ENCODE results near the gene LYG1. TPM values are rescaled to one million over a fixed set of nuclear protein-coding genes. Genes with fewer than 3 reads are reported as not detected.

LYG1 gene
- total and polyA plus RNA-seq, 4 donors, result 0.80 to 2.7 (median 1.0) TPM

DNA sequence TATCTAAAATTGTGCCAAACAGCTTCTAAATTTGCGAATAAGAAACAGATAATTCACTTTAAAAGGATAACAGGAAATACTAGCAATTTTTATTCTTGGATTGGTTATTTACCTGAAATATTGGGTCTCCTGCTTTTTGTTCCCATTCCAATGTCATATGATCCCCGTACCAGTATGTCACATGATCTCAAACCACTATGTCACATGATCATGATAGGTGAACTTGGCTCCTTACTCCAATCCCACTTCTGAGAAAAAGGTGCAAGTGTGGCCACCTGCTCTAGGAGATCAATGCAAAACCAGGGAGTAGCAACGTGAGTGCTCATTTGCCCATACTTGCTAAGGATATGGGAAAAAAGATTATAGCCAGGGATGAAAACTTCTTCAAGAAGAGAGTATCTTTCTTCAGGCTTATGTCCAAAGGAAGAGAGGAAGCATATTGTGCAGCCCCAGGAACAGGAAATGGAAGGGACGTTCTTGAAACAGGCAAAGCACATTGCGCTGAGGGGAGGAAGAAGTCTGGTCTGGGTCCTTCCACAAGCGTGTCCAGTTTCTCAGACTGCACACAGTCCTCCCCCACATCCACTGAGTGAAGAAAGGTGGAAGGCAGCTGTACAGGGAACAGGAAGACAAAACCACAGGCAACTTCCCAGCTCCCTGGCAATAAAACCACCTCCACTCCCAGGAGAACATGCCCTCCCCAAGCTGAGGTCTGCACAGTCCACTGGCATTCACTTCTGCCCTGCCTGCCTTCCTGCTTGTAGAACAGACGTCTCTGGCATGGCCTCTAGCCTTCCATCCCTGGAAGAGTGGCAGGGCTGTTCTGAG is 45.3 kb downstream of the LYG1 start, which contains the start of gene LYG2:
Gene LYG2, minus strand, starts transcription at position 176 of the 828 bp plus-strand sequence. CDS start 1,406 bp downstream, outside the sequence.
- WGBS, 2 donors, result 42 to 79% methylated on average over 7 of the region's 7 CpGs
- Histone ChIP-seq H3K4me1 (ENCODE audit: control insufficient read depth in 5 of 5, insufficient read depth in 5 of 5, low read length in 5 of 5) (no peaks in the 10 kb centered on the region), H3K9ac (ENCODE audit: insufficient read depth in 1 of 2, low read length in 2 of 2) (no peak within 1 kb of the TSS), H3K36me3 (ENCODE audit: control insufficient read depth in 4 of 4, insufficient read depth in 4 of 4, low read length in 4 of 4) (no peaks in the 10 kb centered on the region), H3K9me3 (ENCODE audit: control insufficient read depth in 4 of 4, insufficient read depth in 3 of 4, low read length in 3 of 4) (no peaks in the 10 kb centered on the region), H3K27ac (ENCODE audit: low read depth in 1 of 2, low read length in 1 of 2) (no peak within 1 kb of the TSS), H3K4me3 (no peak within 1 kb of the TSS), H3K27me3 (ENCODE audit: control insufficient read depth in 3 of 3, insufficient read depth in 3 of 3, low read length in 2 of 3) (no peaks in the 10 kb centered on the region)
- DNase-seq (no peak), ATAC-seq (ENCODE audit: insufficient read depth, low FRiP score) (no peak)
- TF ChIP-seq, protein P1, sequence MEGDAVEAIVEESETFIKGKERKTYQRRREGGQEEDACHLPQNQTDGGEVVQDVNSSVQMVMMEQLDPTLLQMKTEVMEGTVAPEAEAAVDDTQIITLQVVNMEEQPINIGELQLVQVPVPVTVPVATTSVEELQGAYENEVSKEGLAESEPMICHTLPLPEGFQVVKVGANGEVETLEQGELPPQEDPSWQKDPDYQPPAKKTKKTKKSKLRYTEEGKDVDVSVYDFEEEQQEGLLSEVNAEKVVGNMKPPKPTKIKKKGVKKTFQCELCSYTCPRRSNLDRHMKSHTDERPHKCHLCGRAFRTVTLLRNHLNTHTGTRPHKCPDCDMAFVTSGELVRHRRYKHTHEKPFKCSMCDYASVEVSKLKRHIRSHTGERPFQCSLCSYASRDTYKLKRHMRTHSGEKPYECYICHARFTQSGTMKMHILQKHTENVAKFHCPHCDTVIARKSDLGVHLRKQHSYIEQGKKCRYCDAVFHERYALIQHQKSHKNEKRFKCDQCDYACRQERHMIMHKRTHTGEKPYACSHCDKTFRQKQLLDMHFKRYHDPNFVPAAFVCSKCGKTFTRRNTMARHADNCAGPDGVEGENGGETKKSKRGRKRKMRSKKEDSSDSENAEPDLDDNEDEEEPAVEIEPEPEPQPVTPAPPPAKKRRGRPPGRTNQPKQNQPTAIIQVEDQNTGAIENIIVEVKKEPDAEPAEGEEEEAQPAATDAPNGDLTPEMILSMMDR (IDR thresholded peaks at IDR 0.05; ENCODE audit: control extremely low read depth, extremely low read depth), result no peak

DNA sequence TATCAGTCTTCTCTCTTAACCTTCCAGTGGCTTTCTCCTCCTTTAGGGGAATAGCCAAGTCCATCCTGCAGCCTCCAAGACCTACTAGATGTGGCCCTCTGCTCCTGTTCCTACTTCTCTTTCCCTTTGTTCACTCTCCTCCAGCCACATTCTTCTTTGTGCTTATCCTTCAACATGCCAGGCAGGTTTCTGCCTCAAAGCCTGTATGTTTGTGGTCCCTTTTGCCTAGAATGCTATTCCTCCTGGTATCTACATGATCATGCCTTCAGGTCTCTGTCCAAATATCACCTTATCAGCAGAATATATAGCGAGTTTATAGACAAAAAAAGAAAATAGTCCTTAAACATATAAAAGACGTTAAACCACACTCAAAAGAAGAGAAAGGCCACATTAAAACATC is 51.0 kb downstream of the LYG1 start:
- TF ChIP-seq, protein P1 (IDR thresholded peaks at IDR 0.05; ENCODE audit: control extremely low read depth, extremely low read depth), result no peak
- no peak overlapping the region for H3K9ac ChIP-seq (ENCODE audit: insufficient read depth in 1 of 2, low read length in 2 of 2)
- no peaks in the 10 kb centered on the region for H3K9me3 ChIP-seq (ENCODE audit: control insufficient read depth in 4 of 4, insufficient read depth in 3 of 4, low read length in 3 of 4)
- H3K27me3 ChIP-seq (ENCODE audit: control insufficient read depth in 3 of 3, insufficient read depth in 3 of 3, low read length in 2 of 3), result no peaks in the 10 kb centered on the region
- H3K36me3 ChIP-seq (ENCODE audit: control insufficient read depth in 4 of 4, insufficient read depth in 4 of 4, low read length in 4 of 4), result peaks cover 0 to 3% (median 0%) of the 10 kb centered on the region in 4 donors
- no peaks in the 10 kb centered on the region for H3K4me1 ChIP-seq (ENCODE audit: control insufficient read depth in 5 of 5, insufficient read depth in 5 of 5, low read length in 5 of 5)
- DNase-seq (no peak), ATAC-seq (ENCODE audit: insufficient read depth, low FRiP score) (no peak)
- no peak overlapping the region for H3K27ac ChIP-seq (ENCODE audit: low read depth in 1 of 2, low read length in 1 of 2)
- no peak overlapping the region for H3K4me3 ChIP-seq
- WGBS, 2 donors, result 87 to 92% methylated on average over 2 of the region's 2 CpGs

DNA sequence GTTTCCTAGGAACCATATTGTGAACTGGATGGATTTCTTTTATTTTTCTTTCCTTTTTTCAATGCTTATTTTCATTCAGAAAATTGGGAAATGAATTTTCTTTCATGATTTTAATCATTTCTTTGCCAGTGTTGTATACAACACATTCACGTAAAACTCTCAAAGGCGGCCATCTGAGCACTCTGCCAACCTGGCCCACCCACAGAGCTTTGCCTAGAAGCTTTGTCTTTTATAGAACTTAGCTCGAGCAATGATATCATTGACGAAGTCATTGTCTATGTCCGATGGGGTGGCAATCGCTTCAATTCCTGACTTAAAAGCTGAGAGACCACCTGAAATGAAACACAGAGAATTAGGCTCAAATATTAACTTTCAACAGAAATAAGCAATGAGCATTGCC is 58.8 kb downstream of the LYG1 start:
- DNase-seq (no peak), ATAC-seq (ENCODE audit: insufficient read depth, low FRiP score) (no peak)
- Histone ChIP-seq H3K9me3 (ENCODE audit: control insufficient read depth in 4 of 4, insufficient read depth in 3 of 4, low read length in 3 of 4) (no peaks in the 10 kb centered on the region), H3K4me1 (ENCODE audit: control insufficient read depth in 5 of 5, insufficient read depth in 5 of 5, low read length in 5 of 5) (no peaks in the 10 kb centered on the region), H3K36me3 (ENCODE audit: control insufficient read depth in 4 of 4, insufficient read depth in 4 of 4, low read length in 4 of 4) (peaks cover 0 to 3% (median 0%) of the 10 kb centered on the region in 4 donors), H3K27ac (ENCODE audit: low read depth in 1 of 2, low read length in 1 of 2) (no peak overlapping the region), H3K4me3 (no peak overlapping the region), H3K27me3 (ENCODE audit: control insufficient read depth in 3 of 3, insufficient read depth in 3 of 3, low read length in 2 of 3) (no peaks in the 10 kb centered on the region), H3K9ac (ENCODE audit: insufficient read depth in 1 of 2, low read length in 2 of 2) (no peak overlapping the region)
- 89 to 93% methylated on average over 6 of the region's 6 CpGs for WGBS, 2 donors
- TF ChIP-seq, protein P1 (IDR thresholded peaks at IDR 0.05; ENCODE audit: control extremely low read depth, extremely low read depth), result no peak

Data from lung (tissue), 12 donors.